Adrenal gland (tissue), 5 donors: ENCODE data around the gene TLR5.

ENCODE experiments used
- CTCF ChIP-seq, 6 experiments: fragments of 450-650 bp in 4 of 6; fragments of 200-600 bp in 2 of 6; sonication (generic) in 1 of 6; IDR thresholded peaks; 1 replicate in 5 of 6; 2 replicates in 1 of 6; pipeline versions ENCODE4 v1.5.1 to v1.8.0; 2016 to 2021; ENCODE audit warnings: antibody characterized with exemption in 6 of 6, mild to moderate bottlenecking in 2 of 6, moderate library complexity in 1 of 6
- POLR2A ChIP-seq, 2 donors: fragments of 450-650 bp; IDR thresholded peaks; one replicate each; pipeline ENCODE4 v1.6.1; 2017; ENCODE audit warnings: antibody characterized with exemption in 2 of 2, mild to moderate bottlenecking in 2 of 2, moderate library complexity in 1 of 2
- donor health status: DM: no; HTN: no; CAD: no.

DNA sequence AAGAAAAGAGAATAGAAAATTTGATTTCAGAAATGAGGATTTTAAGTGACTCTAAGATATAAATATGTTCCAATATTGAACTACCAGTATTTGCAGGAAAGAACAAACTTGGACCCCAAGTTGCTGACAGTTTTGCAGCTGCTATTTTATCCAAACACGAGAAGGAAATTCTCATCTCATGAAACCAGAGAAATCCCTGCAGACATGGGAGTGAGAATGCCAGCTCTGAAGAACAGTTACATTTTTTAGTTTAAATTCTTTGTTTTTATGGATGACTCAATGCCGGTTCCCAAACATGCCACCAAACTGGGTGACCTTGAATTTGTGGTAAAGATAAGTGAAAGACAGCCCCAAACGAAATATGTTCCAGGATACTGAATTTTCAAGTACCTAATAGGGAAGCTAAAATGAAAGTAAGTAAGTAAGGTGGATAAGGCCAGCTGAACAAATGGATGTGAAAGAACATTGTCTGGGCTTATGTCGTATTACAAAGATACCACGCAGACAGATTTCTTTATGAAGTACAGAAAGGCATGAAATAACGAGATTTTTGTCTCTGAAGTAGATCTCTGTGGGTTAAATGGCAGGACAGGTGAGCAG, 19.9 kb downstream of the TLR5 start:
- no peak for TF ChIP-seq CTCF (IDR thresholded peaks at IDR 0.05)
- no peak for TF ChIP-seq POLR2A (IDR thresholded peaks at IDR 0.05)
